Choroid plexus epithelial cell (primary cell): ENCODE results near the gene MAP3K8.

Experiments used
- DNase-seq: peaks from one replicate; pipeline ENCODE4 v3.0.0-alpha.2; 2010; ENCODE audit warnings: low read depth
- H3K4me3 ChIP-seq: 2 replicates; pipeline ENCODE4 v1.5.1; 2011; ENCODE audit warnings: low read depth, mild to moderate bottlenecking, control low read depth, low read length, moderate library complexity
- TF ChIP-seq, protein P1 (sequence below): conservative IDR thresholded peaks from 2 replicates; pipeline ENCODE4 v1.5.1; 2011; ENCODE audit warnings: low read depth, mild to moderate bottlenecking, control low read depth, inconsistent platforms, low read length, moderate library complexity

MAP3K8 gene

GRCh38 chr10:30509508-30509907 is 75.5 kb downstream of the MAP3K8 start:
- DNase-seq: no peak
- no peak overlapping the region for H3K4me3 ChIP-seq
- TF ChIP-seq, protein P1, sequence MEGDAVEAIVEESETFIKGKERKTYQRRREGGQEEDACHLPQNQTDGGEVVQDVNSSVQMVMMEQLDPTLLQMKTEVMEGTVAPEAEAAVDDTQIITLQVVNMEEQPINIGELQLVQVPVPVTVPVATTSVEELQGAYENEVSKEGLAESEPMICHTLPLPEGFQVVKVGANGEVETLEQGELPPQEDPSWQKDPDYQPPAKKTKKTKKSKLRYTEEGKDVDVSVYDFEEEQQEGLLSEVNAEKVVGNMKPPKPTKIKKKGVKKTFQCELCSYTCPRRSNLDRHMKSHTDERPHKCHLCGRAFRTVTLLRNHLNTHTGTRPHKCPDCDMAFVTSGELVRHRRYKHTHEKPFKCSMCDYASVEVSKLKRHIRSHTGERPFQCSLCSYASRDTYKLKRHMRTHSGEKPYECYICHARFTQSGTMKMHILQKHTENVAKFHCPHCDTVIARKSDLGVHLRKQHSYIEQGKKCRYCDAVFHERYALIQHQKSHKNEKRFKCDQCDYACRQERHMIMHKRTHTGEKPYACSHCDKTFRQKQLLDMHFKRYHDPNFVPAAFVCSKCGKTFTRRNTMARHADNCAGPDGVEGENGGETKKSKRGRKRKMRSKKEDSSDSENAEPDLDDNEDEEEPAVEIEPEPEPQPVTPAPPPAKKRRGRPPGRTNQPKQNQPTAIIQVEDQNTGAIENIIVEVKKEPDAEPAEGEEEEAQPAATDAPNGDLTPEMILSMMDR: no peak

DNA sequence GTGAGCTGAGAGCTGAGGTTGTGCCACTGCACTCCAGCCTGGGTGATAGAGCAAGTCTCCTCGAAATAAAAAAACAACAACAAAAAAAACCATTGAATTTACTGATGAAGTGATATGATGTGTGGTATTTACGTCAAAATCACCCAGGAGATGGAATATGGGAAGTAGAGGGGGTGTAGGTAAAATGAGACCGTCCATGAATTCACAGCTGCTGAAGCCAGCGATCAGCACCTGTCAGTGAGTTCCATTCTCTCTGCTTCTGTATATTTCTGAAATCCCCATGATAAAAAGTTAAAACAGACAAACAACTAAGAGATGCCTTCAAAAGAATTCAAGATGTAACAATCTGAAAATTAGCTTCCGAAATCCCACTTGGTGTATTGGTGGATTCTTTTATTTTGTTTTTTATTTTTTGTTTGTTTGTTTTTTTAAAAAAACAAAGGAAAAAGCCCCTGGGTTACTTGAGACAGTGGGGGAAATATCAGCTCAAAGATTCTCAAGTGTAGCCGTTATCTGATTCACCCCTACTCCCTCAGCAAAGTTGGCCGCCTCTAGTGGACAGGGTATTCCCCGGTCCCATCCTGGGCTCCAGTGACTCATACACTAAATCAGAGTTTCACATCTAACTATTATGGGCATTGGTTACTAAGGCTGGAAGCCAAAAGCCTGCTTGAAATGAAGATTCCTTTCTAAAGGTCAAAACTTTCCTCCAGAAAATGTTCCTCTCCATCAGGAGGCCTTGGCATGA is 76.4 kb downstream of the MAP3K8 start:
- DNase-seq: peak; percentile 81
- no peak overlapping the region for H3K4me3 ChIP-seq
- TF ChIP-seq, protein P1: peak; percentile 37

- TF ChIP-seq, protein P1: no peak
- DNase-seq: peak; percentile 35
These were observed 77.1 kb downstream of the MAP3K8 start for GRCh38 chr10:30510932-30511700.

More at GRCh38 chr10:30510932-30511700, 77.1 kb downstream of the MAP3K8 start:
- H3K4me3 ChIP-seq: no peak overlapping the region
